Esophagus muscularis mucosa (tissue), 4 donors: ENCODE measurements around the gene CHST6. TPM values are rescaled to one million over a fixed set of nuclear protein-coding genes. Genes with fewer than 3 reads are reported as not detected.

Experiments used
- DNase-seq: peaks from one replicate; pipeline ENCODE4 v3.0.0-alpha.2; 2017; ENCODE audit errors: extremely low spot score
- H3K27ac ChIP-seq, 4 donors: fragments of 200-600 bp; sonication (generic); replicated peaks in 1 of 4; 1 replicate in 3 of 4; 2 replicates in 1 of 4; pipeline ENCODE4 v1.5.1; 2016 to 2019; ENCODE audit warnings: mild to moderate bottlenecking in 1 of 4
- H3K27me3 ChIP-seq, 4 donors: fragments of 200-600 bp; sonication (generic); one replicate each; pipeline versions ENCODE4 v1.5.1 to v1.6.0; 2016 to 2019
- H3K36me3 ChIP-seq, 4 donors: fragments of 200-600 bp; sonication (generic); one replicate each; pipeline ENCODE4 v1.5.1; 2016 to 2019
- H3K4me1 ChIP-seq, 4 donors: fragments of 200-600 bp; sonication (generic); one replicate each; pipeline ENCODE4 v1.5.1; 2016 to 2019
- H3K4me3 ChIP-seq, 4 donors: fragments of 200-600 bp; sonication (generic); 1 replicate in 2 of 4; 2 replicates in 2 of 4; pipeline ENCODE4 v1.5.1; 2016 to 2019; ENCODE audit warnings: mild to moderate bottlenecking in 4 of 4, moderate library complexity in 1 of 4
- H3K9me3 ChIP-seq, 4 donors: fragments of 200-600 bp; sonication (generic); 1 replicate in 3 of 4; 2 replicates in 1 of 4; pipeline ENCODE4 v1.5.1; 2016 to 2019
- CTCF ChIP-seq, 3 experiments: fragments of 200-600 bp in 2 of 3; fragments of 450-650 bp in 1 of 3; sonication (generic) in 2 of 3; IDR thresholded peaks; one replicate each; pipeline ENCODE4 v1.5.1; 2017 to 2019; ENCODE audit warnings: antibody characterized with exemption in 3 of 3, mild to moderate bottlenecking in 2 of 3, moderate library complexity in 1 of 3
- EP300 ChIP-seq: sonication (generic); formaldehyde crosslinking; IDR thresholded peaks from one replicate; pipeline ENCODE4 v1.6.1; 2017; ENCODE audit warnings: antibody characterized with exemption
- POLR2A ChIP-seq: fragments of 450-650 bp; IDR thresholded peaks from one replicate; pipeline ENCODE4 v1.6.1; 2017; ENCODE audit warnings: antibody characterized with exemption, moderate library complexity, mild to moderate bottlenecking, low read depth
- POLR2AphosphoS5 ChIP-seq, 2 donors: sonication (generic); formaldehyde crosslinking; IDR thresholded peaks; one replicate each; pipeline ENCODE4 v1.6.1; 2017; ENCODE audit warnings: antibody characterized with exemption in 2 of 2
- WGBS: methylation state at CpG from one replicate; pipeline ENCODE4 v1.1.5; 2018; 5-methylcytosine and 5-hydroxymethylcytosine counted together
- intact Hi-C: fragments of 100-400 bp; cut with DNase I; formaldehyde crosslinking; loops from one replicate; pipeline ENCODE4 v1.15.1; 2023
- total RNA-seq, 4 donors: library from RNA; depleted of rRNA; stranded (reverse); fragments of >200 nt; gene quantifications; one replicate each; pipeline versions ENCODE4 v1.1.0 to v1.2.1, GENCODE V29; 2016

Gene CHST6
- total RNA-seq, 4 donors from 2014 or later = 0.33 to 2.4 (median 0.90) TPM

- Histone ChIP-seq H3K4me3 (no peak overlapping the region), H3K9me3 (no peaks in the 10 kb centered on the region), H3K4me1 (no peaks in the 10 kb centered on the region), H3K27ac (no peak overlapping the region), H3K36me3 (no peaks in the 10 kb centered on the region), H3K27me3 (no peaks in the 10 kb centered on the region)
- TF ChIP-seq POLR2AphosphoS5 (IDR thresholded peaks at IDR 0.05) (no peak), POLR2A (no peak), EP300 (no peak), CTCF (IDR thresholded peaks at IDR 0.05) (no peak)
- WGBS = 96% methylated on average over 6 of the region's 8 CpGs
- intact Hi-C loops = no loop called here
- DNase-seq = no peak
Observed at GRCh38 chr16:75532142-75532765, 37.0 kb upstream of the CHST6 start.

- Histone ChIP-seq H3K4me1 (no peaks in the 10 kb centered on the region), H3K9me3 (no peaks in the 10 kb centered on the region)
- intact Hi-C loops = loop anchor here (10.0 kb wide), 1 partner anchor 345 kb away; no protein-coding TSS in a partner anchor
Observed at GRCh38 chr16:75529959-75530358, 34.7 kb upstream of the CHST6 start.

GRCh38 chr16:75529056-75529905 lies 34.0 kb upstream of the CHST6 start:
- WGBS = 93% methylated on average over 50 of the region's 81 CpGs
- no peaks in the 10 kb centered on the region for H3K36me3 ChIP-seq
- no peak for DNase-seq
- no peak overlapping the region for H3K4me3 ChIP-seq
- no peaks in the 10 kb centered on the region for H3K9me3 ChIP-seq
- no peaks in the 10 kb centered on the region for H3K27me3 ChIP-seq
- H3K4me1 ChIP-seq = no peaks in the 10 kb centered on the region
- no peak overlapping the region for H3K27ac ChIP-seq
- TF ChIP-seq POLR2AphosphoS5 (IDR thresholded peaks at IDR 0.05) = no peak
- TF ChIP-seq POLR2A = no peak
- TF ChIP-seq CTCF (IDR thresholded peaks at IDR 0.05) = no peak
- no peak for TF ChIP-seq EP300
- intact Hi-C loops = loop anchor here (10.0 kb wide), 1 partner anchor 344 kb away; no protein-coding TSS in a partner anchor

More at GRCh38 chr16:75529959-75530358, 34.7 kb upstream of the CHST6 start:
- DNase-seq = no peak
- Histone ChIP-seq H3K27ac (no peak overlapping the region), H3K4me3 (no peak overlapping the region), H3K27me3 (no peaks in the 10 kb centered on the region), H3K36me3 (no peaks in the 10 kb centered on the region)
- 97% methylated on average over 20 of the region's 29 CpGs for WGBS
- TF ChIP-seq EP300 (no peak), CTCF (IDR thresholded peaks at IDR 0.05) (no peak), POLR2A (no peak), POLR2AphosphoS5 (IDR thresholded peaks at IDR 0.05) (no peak)

GRCh38 chr16:75527825-75528299 lies 32.6 kb upstream of the CHST6 start:
- no peak for DNase-seq
- Histone ChIP-seq H3K4me3 (no peak overlapping the region), H3K36me3 (no peaks in the 10 kb centered on the region), H3K4me1 (no peaks in the 10 kb centered on the region), H3K27ac (no peak overlapping the region), H3K9me3 (no peaks in the 10 kb centered on the region), H3K27me3 (no peaks in the 10 kb centered on the region)
- intact Hi-C loops = loop anchor here (10.0 kb wide), 1 partner anchor 343 kb away; no protein-coding TSS in a partner anchor
- TF ChIP-seq POLR2AphosphoS5 (IDR thresholded peaks at IDR 0.05) (no peak), POLR2A (no peak), CTCF (IDR thresholded peaks at IDR 0.05) (no peak), EP300 (no peak)
- 88% methylated on average over 5 of the region's 5 CpGs for WGBS
